A673 (cell line): ENCODE measurements around the gene PADI3.

ENCODE experiments used
- EZH2 ChIP-seq: fragments of 200-600 bp; sonication (generic); IDR thresholded peaks from 2 replicates; pipeline ENCODE4 v1.6.1; 2017; ENCODE audit warnings: borderline replicate concordance, low read depth, mild to moderate bottlenecking, mixed read lengths, antibody characterized with exemption, low read length; ENCODE audit not compliant: poor library complexity, severe bottlenecking
- TF ChIP-seq, protein P1 (sequence below): fragments of 300-800, 200-600 bp; sonication (generic); conservative IDR thresholded peaks from 2 replicates; pipeline ENCODE4 v1.5.1; 2017; ENCODE audit warnings: low read depth, mild to moderate bottlenecking, antibody characterized with exemption, low read length, moderate library complexity, mixed read lengths

DNA sequence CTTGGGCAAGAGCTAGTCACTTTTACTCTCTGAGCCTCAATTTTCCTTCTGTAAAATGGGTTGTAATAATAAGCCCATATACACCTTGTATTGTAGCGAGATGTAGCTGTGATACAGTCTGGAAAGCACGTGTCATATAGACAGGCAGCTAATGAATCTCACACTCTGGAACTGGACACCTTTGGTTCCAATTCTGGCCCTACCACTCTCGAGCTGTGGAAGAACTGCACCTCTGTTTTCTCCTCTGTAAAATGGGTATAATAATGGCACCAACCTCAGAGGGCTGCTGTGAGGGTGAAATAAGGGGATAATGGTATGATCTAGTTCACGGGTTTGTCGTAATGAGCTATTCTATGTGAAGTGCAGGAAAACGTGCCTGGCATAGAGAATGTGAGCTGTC lies 58.4 kb downstream of the PADI3 start:
- TF ChIP-seq, protein P1, sequence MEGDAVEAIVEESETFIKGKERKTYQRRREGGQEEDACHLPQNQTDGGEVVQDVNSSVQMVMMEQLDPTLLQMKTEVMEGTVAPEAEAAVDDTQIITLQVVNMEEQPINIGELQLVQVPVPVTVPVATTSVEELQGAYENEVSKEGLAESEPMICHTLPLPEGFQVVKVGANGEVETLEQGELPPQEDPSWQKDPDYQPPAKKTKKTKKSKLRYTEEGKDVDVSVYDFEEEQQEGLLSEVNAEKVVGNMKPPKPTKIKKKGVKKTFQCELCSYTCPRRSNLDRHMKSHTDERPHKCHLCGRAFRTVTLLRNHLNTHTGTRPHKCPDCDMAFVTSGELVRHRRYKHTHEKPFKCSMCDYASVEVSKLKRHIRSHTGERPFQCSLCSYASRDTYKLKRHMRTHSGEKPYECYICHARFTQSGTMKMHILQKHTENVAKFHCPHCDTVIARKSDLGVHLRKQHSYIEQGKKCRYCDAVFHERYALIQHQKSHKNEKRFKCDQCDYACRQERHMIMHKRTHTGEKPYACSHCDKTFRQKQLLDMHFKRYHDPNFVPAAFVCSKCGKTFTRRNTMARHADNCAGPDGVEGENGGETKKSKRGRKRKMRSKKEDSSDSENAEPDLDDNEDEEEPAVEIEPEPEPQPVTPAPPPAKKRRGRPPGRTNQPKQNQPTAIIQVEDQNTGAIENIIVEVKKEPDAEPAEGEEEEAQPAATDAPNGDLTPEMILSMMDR: no peak
- no peak for TF ChIP-seq EZH2
